ENCODE data around the gene KRTAP5-2. TPM values are rescaled to one million over a fixed set of nuclear protein-coding genes. Genes with fewer than 3 reads are reported as not detected.

The KRTAP5-2 gene
- total and polyA plus RNA-seq, 3 donors from 2014 or later = not detected

DNA sequence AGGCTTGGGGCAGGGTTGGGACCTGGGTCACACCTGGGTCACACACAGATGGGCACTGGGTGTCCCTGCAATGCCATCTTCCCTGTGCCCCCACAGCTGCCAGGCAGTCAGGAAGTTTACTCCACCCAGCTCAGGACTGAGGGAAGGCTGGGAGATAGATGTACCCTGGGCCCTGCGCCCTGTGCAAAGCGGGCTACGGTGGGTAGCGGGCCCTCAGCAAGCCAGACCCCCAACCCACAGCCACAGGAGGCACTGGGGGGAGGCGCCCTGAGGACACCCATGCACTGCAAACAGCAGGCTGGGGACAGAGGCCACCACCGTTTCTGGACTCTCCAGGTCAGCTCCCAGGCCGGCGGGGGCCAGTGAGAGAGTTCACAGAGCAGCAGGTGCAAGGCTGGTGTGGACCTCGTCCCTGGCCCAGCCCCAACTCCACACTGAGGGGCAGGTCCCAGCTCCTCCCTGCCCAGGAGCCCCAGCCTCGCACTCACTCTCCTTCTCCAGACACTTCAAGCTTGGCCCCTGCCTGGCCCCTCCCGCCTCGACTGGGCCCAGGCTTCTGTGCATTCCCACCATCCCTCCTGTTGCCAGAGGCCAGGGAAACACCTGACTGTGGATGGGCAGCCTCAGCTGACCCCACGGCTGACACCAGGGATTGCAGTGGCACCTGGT, 30.9 kb downstream of the KRTAP5-2 start:
- Histone ChIP-seq H3K4me3 (no peak overlapping the region), H3K9me3 (no peaks in the 10 kb centered on the region), H3K4me1 (no peaks in the 10 kb centered on the region), H3K27me3 (no peaks in the 10 kb centered on the region), H3K36me3 (ENCODE audit: low read depth, missing control alignments) (no peaks in the 10 kb centered on the region), H3K27ac (no peak overlapping the region)
- TF ChIP-seq, protein P1, sequence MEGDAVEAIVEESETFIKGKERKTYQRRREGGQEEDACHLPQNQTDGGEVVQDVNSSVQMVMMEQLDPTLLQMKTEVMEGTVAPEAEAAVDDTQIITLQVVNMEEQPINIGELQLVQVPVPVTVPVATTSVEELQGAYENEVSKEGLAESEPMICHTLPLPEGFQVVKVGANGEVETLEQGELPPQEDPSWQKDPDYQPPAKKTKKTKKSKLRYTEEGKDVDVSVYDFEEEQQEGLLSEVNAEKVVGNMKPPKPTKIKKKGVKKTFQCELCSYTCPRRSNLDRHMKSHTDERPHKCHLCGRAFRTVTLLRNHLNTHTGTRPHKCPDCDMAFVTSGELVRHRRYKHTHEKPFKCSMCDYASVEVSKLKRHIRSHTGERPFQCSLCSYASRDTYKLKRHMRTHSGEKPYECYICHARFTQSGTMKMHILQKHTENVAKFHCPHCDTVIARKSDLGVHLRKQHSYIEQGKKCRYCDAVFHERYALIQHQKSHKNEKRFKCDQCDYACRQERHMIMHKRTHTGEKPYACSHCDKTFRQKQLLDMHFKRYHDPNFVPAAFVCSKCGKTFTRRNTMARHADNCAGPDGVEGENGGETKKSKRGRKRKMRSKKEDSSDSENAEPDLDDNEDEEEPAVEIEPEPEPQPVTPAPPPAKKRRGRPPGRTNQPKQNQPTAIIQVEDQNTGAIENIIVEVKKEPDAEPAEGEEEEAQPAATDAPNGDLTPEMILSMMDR (IDR thresholded peaks at IDR 0.05) = no peak
- TF ChIP-seq POLR2A (IDR thresholded peaks at IDR 0.05) = no peak
- DNase-seq = no peak
- intact Hi-C loops (cut with DNase I; ENCODE audit: low total_unique reads) = no loop called here
- WGBS, 2 donors = 74 to 78% methylated on average over 10 to 12 of the region's 13 CpGs

DNA sequence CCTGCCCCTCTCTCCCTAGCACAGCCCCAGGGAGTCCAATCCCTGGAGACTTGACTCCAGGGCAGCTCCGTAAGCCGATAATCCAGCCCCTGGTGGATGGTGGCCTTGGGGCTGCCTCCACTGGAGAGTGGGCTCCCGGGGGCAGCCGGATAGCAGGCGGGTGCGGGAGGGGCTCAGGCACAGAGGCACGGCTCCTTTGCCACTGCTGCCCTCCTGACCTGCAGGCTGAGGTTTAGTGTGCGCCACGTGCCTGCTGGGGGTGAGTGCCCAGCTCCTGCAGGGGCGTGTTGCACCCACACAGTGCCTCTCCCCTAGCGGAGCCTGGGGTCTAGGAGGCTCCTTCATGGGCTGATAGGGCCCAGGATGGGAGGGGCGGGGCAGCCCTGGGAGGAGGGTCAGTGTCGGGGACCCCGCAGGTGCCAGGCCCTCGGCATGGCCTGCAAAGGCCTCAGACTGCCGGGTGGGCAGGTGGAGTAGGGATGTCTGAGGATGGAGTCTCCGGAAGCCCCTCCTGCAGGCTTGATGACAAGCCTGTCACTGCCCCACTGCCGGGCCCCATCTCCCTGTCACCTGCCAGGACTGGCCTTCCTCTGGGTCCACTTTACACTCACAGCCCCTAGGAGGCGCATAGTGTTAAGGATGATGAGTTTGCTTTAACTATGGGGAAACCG, 31.6 kb downstream of the KRTAP5-2 start:
- Histone ChIP-seq H3K4me1 (no peaks in the 10 kb centered on the region), H3K27me3 (no peaks in the 10 kb centered on the region), H3K27ac (no peak overlapping the region), H3K36me3 (ENCODE audit: low read depth, missing control alignments) (no peaks in the 10 kb centered on the region), H3K4me3 (no peak overlapping the region), H3K9me3 (no peaks in the 10 kb centered on the region)
- no peak for TF ChIP-seq POLR2A (IDR thresholded peaks at IDR 0.05)
- TF ChIP-seq, protein P1 (IDR thresholded peaks at IDR 0.05) = no peak
- 60 to 81% methylated on average over 1 to 20 of the region's 20 CpGs for WGBS, 2 donors
- intact Hi-C loops (cut with DNase I; ENCODE audit: low total_unique reads) = no loop called here
- no peak for DNase-seq

DNA sequence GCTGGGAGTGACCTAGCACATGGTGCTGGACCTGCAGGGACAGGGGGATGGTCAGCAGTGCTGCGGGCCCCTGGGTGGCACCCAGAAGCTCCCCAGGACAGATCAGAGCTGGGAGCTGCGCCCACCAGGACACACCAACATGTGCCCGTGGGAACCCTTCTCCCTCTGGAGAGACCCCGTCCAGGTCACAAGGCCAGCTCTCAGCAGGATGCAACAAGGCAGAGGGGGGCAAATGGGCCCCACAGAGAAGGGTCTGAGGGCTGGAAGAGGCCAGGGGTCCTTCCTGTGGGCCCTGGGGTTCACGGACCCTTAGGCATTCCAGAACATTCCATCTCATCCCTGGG, 32.2 kb downstream of the KRTAP5-2 start:
- Histone ChIP-seq H3K27me3 (no peaks in the 10 kb centered on the region), H3K9me3 (no peaks in the 10 kb centered on the region), H3K4me3 (no peak overlapping the region), H3K36me3 (ENCODE audit: low read depth, missing control alignments) (no peaks in the 10 kb centered on the region), H3K4me1 (no peaks in the 10 kb centered on the region), H3K27ac (no peak overlapping the region)
- 87% methylated on average over 5 of the region's 5 CpGs; no CpG with 5 or more reads in 1 of the 2 donors for WGBS, 2 donors
- TF ChIP-seq, protein P1 (IDR thresholded peaks at IDR 0.05) = no peak
- TF ChIP-seq POLR2A (IDR thresholded peaks at IDR 0.05) = no peak
- DNase-seq = no peak
- intact Hi-C loops (cut with DNase I; ENCODE audit: low total_unique reads) = no loop called here

DNA sequence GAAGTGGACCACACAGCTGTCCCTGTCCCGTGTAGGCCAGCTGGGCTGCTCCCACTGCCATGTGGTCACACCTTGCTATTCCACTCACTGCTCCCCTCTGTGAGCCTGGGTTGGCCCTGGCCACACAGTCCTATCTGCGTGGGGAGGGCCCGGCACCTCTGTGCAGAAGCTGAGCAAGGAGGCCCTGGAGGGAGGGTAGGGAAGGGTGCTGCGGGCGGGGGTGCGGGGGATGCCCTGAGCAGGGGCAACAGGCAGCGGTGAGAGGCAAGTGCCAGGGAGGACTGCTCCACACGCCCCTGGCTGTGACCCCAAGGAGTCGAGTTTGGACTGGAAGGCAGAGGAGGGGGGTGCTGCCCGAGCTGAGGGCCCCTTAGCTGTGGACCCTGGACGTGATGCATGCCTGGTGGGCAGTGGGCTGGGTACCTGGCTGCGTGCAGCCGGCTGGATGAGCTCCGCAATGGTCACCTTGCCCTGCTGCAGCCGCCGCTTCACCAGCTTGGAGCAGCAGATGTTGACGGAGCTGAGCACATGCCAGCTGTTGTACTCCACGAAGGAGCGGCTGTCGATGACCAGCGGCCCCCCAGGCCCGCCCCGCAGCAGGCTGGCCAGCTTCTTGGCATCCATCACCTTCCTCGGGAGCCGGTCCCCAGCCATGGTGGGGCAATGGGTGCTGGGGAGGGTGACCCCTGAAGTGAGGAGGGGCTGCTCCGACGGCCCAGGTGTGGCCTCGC, 32.8 kb downstream of the KRTAP5-2 start:
- DNase-seq = no peak
- H3K27me3 ChIP-seq = no peaks in the 10 kb centered on the region
- no peaks in the 10 kb centered on the region for H3K4me1 ChIP-seq
- H3K36me3 ChIP-seq (ENCODE audit: low read depth, missing control alignments) = no peaks in the 10 kb centered on the region
- intact Hi-C loops (cut with DNase I; ENCODE audit: low total_unique reads) = no loop called here
- no peaks in the 10 kb centered on the region for H3K9me3 ChIP-seq
- no peak overlapping the region for H3K27ac ChIP-seq
- WGBS, 2 donors = 84 to 85% methylated on average over 8 to 28 of the region's 28 CpGs
- no peak overlapping the region for H3K4me3 ChIP-seq
- TF ChIP-seq, protein P1 (IDR thresholded peaks at IDR 0.05) = no peak
- TF ChIP-seq POLR2A (IDR thresholded peaks at IDR 0.05) = no peak
